Keratinocyte (primary cell): ENCODE measurements around the gene EHHADH.

ENCODE experiments used
- EZH2 ChIP-seq: IDR thresholded peaks from one replicate; pipeline ENCODE4 v1.6.1; 2012; ENCODE audit warnings: inconsistent platforms, mild to moderate bottlenecking, low read length, moderate library complexity
- TF ChIP-seq, protein P1 (sequence below), 3 experiments: IDR thresholded peaks in 1 of 3; conservative IDR thresholded peaks in 1 of 3; optimal IDR thresholded peaks in 1 of 3; 2 replicates in 2 of 3; 3 replicates in 1 of 3; pipeline versions ENCODE3 to v1.5.1; 2011; ENCODE audit warnings: low read length in 3 of 3, mild to moderate bottlenecking in 3 of 3, moderate library complexity in 2 of 3, control low read depth in 1 of 3, inconsistent platforms in 1 of 3; ENCODE audit not compliant: insufficient read depth in 2 of 3; ENCODE audit errors: extremely low read depth in 1 of 3

- TF ChIP-seq, protein P1, sequence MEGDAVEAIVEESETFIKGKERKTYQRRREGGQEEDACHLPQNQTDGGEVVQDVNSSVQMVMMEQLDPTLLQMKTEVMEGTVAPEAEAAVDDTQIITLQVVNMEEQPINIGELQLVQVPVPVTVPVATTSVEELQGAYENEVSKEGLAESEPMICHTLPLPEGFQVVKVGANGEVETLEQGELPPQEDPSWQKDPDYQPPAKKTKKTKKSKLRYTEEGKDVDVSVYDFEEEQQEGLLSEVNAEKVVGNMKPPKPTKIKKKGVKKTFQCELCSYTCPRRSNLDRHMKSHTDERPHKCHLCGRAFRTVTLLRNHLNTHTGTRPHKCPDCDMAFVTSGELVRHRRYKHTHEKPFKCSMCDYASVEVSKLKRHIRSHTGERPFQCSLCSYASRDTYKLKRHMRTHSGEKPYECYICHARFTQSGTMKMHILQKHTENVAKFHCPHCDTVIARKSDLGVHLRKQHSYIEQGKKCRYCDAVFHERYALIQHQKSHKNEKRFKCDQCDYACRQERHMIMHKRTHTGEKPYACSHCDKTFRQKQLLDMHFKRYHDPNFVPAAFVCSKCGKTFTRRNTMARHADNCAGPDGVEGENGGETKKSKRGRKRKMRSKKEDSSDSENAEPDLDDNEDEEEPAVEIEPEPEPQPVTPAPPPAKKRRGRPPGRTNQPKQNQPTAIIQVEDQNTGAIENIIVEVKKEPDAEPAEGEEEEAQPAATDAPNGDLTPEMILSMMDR (optimal IDR thresholded peaks at IDR 0.05 in 1 of 3, IDR thresholded peaks at IDR 0.05 in 1 of 3, conservative IDR thresholded peaks at IDR 0.05 in 1 of 3; ENCODE audit: extremely low read depth in 1 of 3, insufficient read depth in 2 of 3, low read length in 3 of 3) = no peak
- TF ChIP-seq EZH2 = no peak
These were observed 3.6 kb downstream of the EHHADH start for GRCh38 chr3:185250247-185250646.
